Measurements from ENCODE around the gene UST. TPM values are rescaled to one million over a fixed set of nuclear protein-coding genes. Genes with fewer than 3 reads are reported as not detected.
"Not testable (repeated sequence)": the region's sequence is repeated elsewhere in the genome, so short reads cannot be mapped to it uniquely, and the experiment has no call there.

UST gene
- total RNA-seq, 1 donor: 13.0 TPM

DNA sequence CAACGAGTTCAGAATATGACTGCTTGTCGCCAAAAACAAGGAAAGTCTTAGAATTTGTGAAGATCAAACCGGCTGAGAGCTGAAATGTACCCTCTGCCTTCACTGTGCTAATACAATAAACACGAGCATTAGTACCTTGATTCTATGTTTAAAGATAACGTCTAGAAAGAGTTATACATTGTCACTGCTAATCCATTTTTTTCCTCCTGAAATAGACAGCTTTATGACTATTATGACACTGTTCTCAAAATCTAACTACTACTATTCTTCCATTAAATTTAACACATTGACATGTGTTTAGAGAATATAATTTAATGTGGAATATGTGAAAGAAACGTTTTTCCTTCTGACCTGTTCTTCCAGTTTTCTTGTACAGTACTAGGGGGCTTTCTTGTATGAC lies 204.8 kb downstream of the UST start:
- no peak for DNase-seq (ENCODE audit: low read depth)
- H3K4me3 ChIP-seq (ENCODE audit: low read depth, low read length): no peak overlapping the region
- no peak for TF ChIP-seq CTCF (IDR thresholded peaks at IDR 0.05; ENCODE audit: insufficient read depth, low read depth, low read length)

DNA sequence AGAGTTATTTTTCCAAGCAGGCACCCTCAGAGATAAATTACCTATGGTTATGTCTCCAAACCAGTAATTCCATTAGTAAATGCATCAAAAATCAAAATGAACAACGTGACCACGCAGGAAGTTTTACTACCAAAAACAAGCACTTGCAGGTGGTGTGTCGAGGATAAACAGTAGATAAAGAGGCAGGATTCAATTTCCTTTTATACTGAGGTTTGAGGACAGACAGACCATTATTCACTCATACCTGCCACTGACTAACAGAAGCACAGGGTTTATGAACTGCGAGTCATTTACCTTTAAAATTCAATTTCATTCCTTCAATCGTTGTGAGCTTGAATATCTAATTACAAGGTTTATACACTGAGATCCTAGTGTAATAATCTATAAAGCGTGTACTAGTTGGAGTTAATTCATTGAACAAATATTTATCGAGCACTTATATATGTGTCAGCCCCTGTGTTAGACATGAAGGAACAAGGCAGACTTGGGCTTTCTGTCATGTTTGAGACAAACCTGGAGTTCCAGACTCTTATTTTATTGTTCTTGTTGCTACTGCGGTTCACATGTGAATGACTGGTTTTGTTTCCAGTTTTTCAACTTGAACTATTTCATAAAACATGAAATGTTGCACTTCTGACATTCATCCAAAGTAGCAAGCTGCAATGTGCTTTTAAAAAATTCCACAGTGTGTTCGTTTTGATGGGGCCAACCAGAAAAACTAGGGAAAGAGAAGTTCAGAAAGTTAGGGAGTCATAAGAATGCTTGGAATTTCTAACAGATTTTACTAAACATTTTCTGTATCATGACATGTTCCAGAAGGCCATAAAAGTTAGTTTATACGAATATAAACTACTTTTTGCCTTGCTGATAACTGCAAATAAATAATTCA lies 205.6 kb downstream of the UST start:
- H3K4me3 ChIP-seq (ENCODE audit: low read depth, low read length): no peak overlapping the region
- peak; percentile 94 for DNase-seq (ENCODE audit: low read depth)
- no peak for TF ChIP-seq CTCF (IDR thresholded peaks at IDR 0.05; ENCODE audit: insufficient read depth, low read depth, low read length)

DNA sequence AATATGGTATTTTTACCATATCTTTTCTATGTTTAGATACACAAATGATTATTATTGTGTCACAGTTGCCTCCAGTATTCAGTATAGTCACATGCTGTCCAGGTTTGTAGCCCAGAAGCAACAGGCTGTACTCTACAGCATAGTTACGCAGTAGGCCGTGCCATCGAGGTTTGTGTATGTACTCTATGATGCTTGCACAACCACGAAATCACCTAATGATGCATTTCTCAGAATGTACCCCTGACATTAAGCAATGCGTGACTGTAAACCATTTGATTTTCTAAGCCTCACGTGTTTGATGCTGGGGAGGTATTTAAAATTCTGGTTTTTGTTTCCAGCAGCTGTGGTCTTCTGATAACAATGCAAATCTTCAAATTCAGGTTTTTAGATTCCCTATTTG lies 207.6 kb downstream of the UST start:
- no peak for TF ChIP-seq CTCF (IDR thresholded peaks at IDR 0.05; ENCODE audit: insufficient read depth, low read depth, low read length)
- no peak overlapping the region for H3K4me3 ChIP-seq (ENCODE audit: low read depth, low read length)
- peak; percentile 78 for DNase-seq (ENCODE audit: low read depth)

DNA sequence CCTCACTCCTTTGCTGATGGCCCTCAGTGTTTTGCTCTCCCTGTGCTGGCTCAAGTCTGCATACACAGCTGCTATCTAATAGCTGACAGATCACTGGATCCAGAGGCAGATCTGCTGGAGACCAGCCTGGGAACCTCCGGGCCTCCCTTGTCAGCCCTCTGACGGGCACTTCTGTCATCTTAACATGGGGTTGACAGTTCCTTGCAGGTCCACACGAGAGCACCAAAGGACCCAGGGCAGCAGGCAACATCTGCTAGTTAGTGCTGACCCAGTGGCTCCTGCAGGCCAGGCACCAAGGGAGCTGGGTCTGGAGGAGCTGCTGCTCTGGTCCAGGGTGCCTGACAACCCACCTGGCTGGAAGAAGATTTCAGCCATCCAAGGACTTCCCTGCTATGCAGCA lies 208.1 kb downstream of the UST start:
- no peak for DNase-seq (ENCODE audit: low read depth)
- TF ChIP-seq CTCF (IDR thresholded peaks at IDR 0.05; ENCODE audit: insufficient read depth, low read depth, low read length): peak; percentile 22
- H3K4me3 ChIP-seq (ENCODE audit: low read depth, low read length): no peak overlapping the region

DNA sequence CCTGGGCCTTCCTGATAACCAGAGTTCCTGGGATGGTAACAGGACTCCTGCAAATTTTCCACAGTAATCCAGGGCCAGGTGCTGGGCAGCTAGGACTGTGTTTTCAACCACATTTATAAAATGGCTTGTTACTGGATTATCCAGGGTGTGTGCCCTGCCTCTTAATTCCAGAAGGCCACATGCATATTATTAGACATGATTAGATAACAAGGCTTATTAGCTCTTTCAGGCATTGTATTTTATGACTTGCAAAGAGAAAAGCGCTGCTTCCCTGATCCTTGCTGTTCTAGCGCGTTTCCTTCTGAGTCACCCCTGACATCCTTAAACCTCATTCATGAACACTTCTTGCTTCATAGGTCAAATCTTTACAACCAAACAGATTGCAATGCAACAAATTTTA lies 208.6 kb downstream of the UST start:
- no peak overlapping the region for H3K4me3 ChIP-seq (ENCODE audit: low read depth, low read length)
- TF ChIP-seq CTCF (IDR thresholded peaks at IDR 0.05; ENCODE audit: insufficient read depth, low read depth, low read length): no peak
- DNase-seq (ENCODE audit: low read depth): peak; percentile 99

GRCh38 chr6:148956163-148956562 lies 209.3 kb downstream of the UST start:
- not testable (repeated sequence) for DNase-seq (ENCODE audit: low read depth); H3K4me3 ChIP-seq (ENCODE audit: low read depth, low read length)

DNA sequence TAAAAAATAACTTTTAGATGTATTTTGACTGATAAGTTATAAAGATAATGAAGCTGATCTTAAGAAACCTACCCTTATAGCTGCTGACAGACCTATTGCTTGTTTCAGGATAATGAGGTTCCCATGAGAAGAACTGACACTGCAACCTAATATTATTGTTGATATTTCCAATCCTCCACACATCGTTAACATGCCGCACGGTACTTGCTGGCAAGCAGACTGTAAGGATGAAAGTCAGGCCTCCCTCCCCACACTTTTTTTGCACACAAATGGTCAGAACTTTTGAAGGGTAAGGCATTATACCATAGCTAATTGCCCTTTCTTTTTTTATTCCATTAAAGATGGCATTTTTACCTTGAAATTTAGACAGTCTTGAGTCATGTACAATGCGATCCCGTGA lies 210.9 kb downstream of the UST start:
- no peak for TF ChIP-seq CTCF (IDR thresholded peaks at IDR 0.05; ENCODE audit: insufficient read depth, low read depth, low read length)
- no peak overlapping the region for H3K4me3 ChIP-seq (ENCODE audit: low read depth, low read length)
- DNase-seq (ENCODE audit: low read depth): peak; percentile 42
